A549 (cell line): ENCODE measurements around the gene MSANTD1.

Experiments
- POLR2A ChIP-seq: IDR thresholded peaks from 2 replicates; pipeline ENCODE4 v1.6.1; 2012; ENCODE audit warnings: mild to moderate bottlenecking, low read length
- ZNF302 ChIP-seq: fragments of 250-450 bp; sonication (Bioruptor Pico); IDR thresholded peaks from 2 replicates; pipeline ENCODE4 v1.9.0; 2021; ENCODE audit warnings: inconsistent platforms, mild to moderate bottlenecking, moderate library complexity
- TF ChIP-seq, protein P1 (sequence below): fragments of >200 bp; sonication (Bioruptor Twin); formaldehyde crosslinking; IDR thresholded peaks from 3 replicates; pipeline ENCODE4 v1.6.1; 2016
- TF ChIP-seq, protein P2 (sequence below): fragments of >200 bp; sonication (Bioruptor Twin); formaldehyde crosslinking; IDR thresholded peaks from 3 replicates; pipeline ENCODE4 v1.5.1; 2016

GRCh38 chr4:3221184-3221494, 27.8 kb upstream of the MSANTD1 start:
- TF ChIP-seq POLR2A (no peak), ZNF302 (CRISPR knock-in tag) (no peak)
- TF ChIP-seq, protein P1, sequence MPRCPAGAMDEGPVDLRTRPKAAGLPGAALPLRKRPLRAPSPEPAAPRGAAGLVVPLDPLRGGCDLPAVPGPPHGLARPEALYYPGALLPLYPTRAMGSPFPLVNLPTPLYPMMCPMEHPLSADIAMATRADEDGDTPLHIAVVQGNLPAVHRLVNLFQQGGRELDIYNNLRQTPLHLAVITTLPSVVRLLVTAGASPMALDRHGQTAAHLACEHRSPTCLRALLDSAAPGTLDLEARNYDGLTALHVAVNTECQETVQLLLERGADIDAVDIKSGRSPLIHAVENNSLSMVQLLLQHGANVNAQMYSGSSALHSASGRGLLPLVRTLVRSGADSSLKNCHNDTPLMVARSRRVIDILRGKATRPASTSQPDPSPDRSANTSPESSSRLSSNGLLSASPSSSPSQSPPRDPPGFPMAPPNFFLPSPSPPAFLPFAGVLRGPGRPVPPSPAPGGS, result no peak
- TF ChIP-seq, protein P2, sequence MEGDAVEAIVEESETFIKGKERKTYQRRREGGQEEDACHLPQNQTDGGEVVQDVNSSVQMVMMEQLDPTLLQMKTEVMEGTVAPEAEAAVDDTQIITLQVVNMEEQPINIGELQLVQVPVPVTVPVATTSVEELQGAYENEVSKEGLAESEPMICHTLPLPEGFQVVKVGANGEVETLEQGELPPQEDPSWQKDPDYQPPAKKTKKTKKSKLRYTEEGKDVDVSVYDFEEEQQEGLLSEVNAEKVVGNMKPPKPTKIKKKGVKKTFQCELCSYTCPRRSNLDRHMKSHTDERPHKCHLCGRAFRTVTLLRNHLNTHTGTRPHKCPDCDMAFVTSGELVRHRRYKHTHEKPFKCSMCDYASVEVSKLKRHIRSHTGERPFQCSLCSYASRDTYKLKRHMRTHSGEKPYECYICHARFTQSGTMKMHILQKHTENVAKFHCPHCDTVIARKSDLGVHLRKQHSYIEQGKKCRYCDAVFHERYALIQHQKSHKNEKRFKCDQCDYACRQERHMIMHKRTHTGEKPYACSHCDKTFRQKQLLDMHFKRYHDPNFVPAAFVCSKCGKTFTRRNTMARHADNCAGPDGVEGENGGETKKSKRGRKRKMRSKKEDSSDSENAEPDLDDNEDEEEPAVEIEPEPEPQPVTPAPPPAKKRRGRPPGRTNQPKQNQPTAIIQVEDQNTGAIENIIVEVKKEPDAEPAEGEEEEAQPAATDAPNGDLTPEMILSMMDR, result no peak
